HEK293T (cell line): Measurements from ENCODE around the gene TMEM50B.

Source experiments
- ARNT ChIP-seq: fragments of 450-650 bp; IDR thresholded peaks from 2 replicates; pipeline ENCODE4 v1.6.1; 2017; ENCODE audit warnings: mild to moderate bottlenecking
- BHLHE40 ChIP-seq: fragments of 450-650 bp; IDR thresholded peaks from 2 replicates; pipeline ENCODE4 v1.6.1; 2016; ENCODE audit warnings: mild to moderate bottlenecking, moderate library complexity, borderline replicate concordance
- ELF4 ChIP-seq: fragments of 450-650 bp; IDR thresholded peaks from 2 replicates; pipeline ENCODE4 v1.6.1; 2017; ENCODE audit warnings: antibody characterized with exemption
- FOXA1 ChIP-seq: fragments of 450-650 bp; IDR thresholded peaks from 2 replicates; pipeline ENCODE4 v1.6.1; 2016; ENCODE audit warnings: mild to moderate bottlenecking
- LEF1 ChIP-seq: fragments of 450-650 bp; IDR thresholded peaks from 2 replicates; pipeline ENCODE4 v1.6.1; 2017; ENCODE audit warnings: mild to moderate bottlenecking, borderline replicate concordance
- SP1 ChIP-seq: fragments of 450-650 bp; IDR thresholded peaks from 2 replicates; pipeline ENCODE4 v1.6.1; 2017

DNA sequence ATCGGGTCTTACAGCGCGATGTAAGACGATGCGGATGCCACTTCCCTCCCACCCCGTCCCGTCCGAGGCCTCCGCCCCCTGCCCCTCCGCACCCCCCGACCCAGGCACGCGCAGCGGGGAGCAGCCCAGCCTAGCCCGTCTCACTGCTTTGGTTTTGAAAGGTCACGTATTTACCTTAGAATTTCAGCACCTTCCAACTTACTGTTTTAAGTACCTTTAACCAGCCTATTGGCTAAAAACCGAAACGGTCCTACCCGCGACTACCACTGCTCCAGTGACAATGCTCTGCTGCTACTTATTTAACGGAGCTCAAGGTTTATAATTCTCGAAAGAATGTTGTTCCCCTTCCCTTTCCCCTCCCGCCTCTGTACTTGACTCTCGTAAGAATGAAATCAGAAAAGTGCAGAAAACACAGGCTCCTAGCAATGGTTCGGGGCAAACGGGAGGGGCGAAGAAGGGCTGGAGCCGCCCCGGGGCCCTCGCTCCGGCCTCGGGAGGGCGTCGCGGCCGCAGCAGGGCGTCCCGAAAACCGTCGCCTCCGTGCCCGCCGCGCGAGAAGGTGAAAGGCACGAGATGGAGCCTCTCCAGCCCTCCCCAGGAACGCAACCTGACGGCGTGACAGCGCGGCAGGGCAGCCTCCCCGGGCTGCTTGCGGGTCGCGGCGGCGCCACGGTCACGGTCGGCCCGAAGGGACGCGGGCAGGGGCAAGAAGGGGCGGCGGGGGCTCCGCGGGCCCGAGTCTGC, 667 bp downstream of the TMEM50B start:
- TF ChIP-seq SP1 (no peak), ELF4 (no peak), LEF1 (no peak), FOXA1 (no peak), BHLHE40 (no peak), ARNT (no peak)
